HG03342 (cell line): ENCODE data around the gene RPS6KA2.

Experiments
- ATAC-seq: cut with Tn5 transposase; IDR thresholded peaks from one replicate; pipeline ENCODE4 v1.9.1; 2021; ENCODE audit warnings: mild to moderate bottlenecking, moderate library complexity; ENCODE audit not compliant: unreplicated experiment

RPS6KA2 gene

GRCh38 chr6:166627033-166627874 is at the start of gene RPS6KA2:
RPS6KA2 (minus strand) TSS chr6:166627251; CDS start chr6:166627019, 232 bp downstream.
- ATAC-seq, result peak; percentile 88

GRCh38 chr6:166676270-166676860 is 49.3 kb upstream of the RPS6KA2 start:
- ATAC-seq, result no peak

- no peak for ATAC-seq
Observed at GRCh38 chr6:166675736-166676135, 48.7 kb upstream of the RPS6KA2 start.

GRCh38 chr6:166673309-166673708 is 46.3 kb upstream of the RPS6KA2 start:
- ATAC-seq, result no peak

- no peak for ATAC-seq
Observed at GRCh38 chr6:166672624-166673206, 45.7 kb upstream of the RPS6KA2 start.

- ATAC-seq, result no peak
Observed at GRCh38 chr6:166672146-166672545, 45.1 kb upstream of the RPS6KA2 start.

GRCh38 chr6:166671434-166672081 is 44.5 kb upstream of the RPS6KA2 start:
- ATAC-seq, result no peak

GRCh38 chr6:166670894-166671293 is 43.8 kb upstream of the RPS6KA2 start:
- ATAC-seq, result no peak

- ATAC-seq, result no peak
Observed at GRCh38 chr6:166670013-166670412, 43.0 kb upstream of the RPS6KA2 start.

GRCh38 chr6:166667796-166668610 is 41.0 kb upstream of the RPS6KA2 start:
- no peak for ATAC-seq

GRCh38 chr6:166664135-166664534 is 37.1 kb upstream of the RPS6KA2 start:
- ATAC-seq, result no peak

- no peak for ATAC-seq
Observed at GRCh38 chr6:166663568-166663967, 36.5 kb upstream of the RPS6KA2 start.

- ATAC-seq, result no peak
Observed at GRCh38 chr6:166662690-166663089, 35.6 kb upstream of the RPS6KA2 start.

GRCh38 chr6:166661327-166662085 is 34.5 kb upstream of the RPS6KA2 start:
- no peak for ATAC-seq

GRCh38 chr6:166660157-166660688 is 33.2 kb upstream of the RPS6KA2 start:
- ATAC-seq, result no peak

GRCh38 chr6:166659581-166659980 is 32.5 kb upstream of the RPS6KA2 start:
- ATAC-seq, result no peak

- ATAC-seq, result no peak
Observed at GRCh38 chr6:166658792-166659150, 31.7 kb upstream of the RPS6KA2 start.

- no peak for ATAC-seq
Observed at GRCh38 chr6:166658115-166658791, 31.2 kb upstream of the RPS6KA2 start.

- no peak for ATAC-seq
Observed at GRCh38 chr6:166657531-166657930, 30.5 kb upstream of the RPS6KA2 start.
